PC-3 (cell line): ENCODE data around the gene NIN. TPM values are rescaled to one million over a fixed set of nuclear protein-coding genes. Genes with fewer than 3 reads are reported as not detected.

Experiments used
- ATAC-seq: fragments of 200-7000 bp; cut with Tn5 transposase; 2 replicates; pipeline ENCODE4 v1.9.1; 2020; ENCODE audit warnings: mild to moderate bottlenecking, moderate library complexity
- BruUV-seq: library from RNA; stranded (reverse); fragments of 400-500 nt; replicated peaks from 2 replicates; lab custom pipeline; 2021; lab: Mats Ljungman, UMichigan
- CTCF ChIA-PET: fragments of 300-600 bp; sonication (Branson Sonifier 250); formaldehyde crosslinking; loops from one replicate; lab custom pipeline; 2022; ENCODE audit warnings: antibody characterized with exemption; lab: Charles Lee
- POLR2A ChIA-PET: fragments of 300-600 bp; sonication (Branson Sonifier 250); formaldehyde crosslinking; loops from one replicate; lab custom pipeline; 2022; ENCODE audit warnings: antibody characterized with exemption; ENCODE audit not compliant: unreplicated experiment; lab: Charles Lee
- DNase-seq: peaks from one replicate; pipeline ENCODE4 v3.0.0-alpha.2; 2015
- H2AFZ ChIP-seq: fragments of 300-600 bp; sonication (generic); 2 replicates; pipeline ENCODE4 v1.6.0; 2016; ENCODE audit warnings: antibody characterized with exemption, low read length
- H3F3A ChIP-seq: fragments of 300-600 bp; sonication (generic); one replicate; pipeline ENCODE4 v1.6.0; 2017; ENCODE audit warnings: antibody characterized with exemption, low read length, control low read depth, mild to moderate bottlenecking; ENCODE audit not compliant: unreplicated experiment
- H3K27ac ChIP-seq: fragments of 300-600 bp; sonication (generic); 2 replicates; pipeline ENCODE4 v1.5.1; 2016; ENCODE audit warnings: mild to moderate bottlenecking, low read length
- H3K27me3 ChIP-seq: fragments of 300-600 bp; sonication (generic); 2 replicates; pipeline ENCODE4 v1.6.1; 2016; ENCODE audit warnings: low read length, mixed read lengths
- H3K36me3 ChIP-seq: fragments of 300-600 bp; sonication (generic); 2 replicates; pipeline ENCODE4 v1.6.1; 2016; ENCODE audit warnings: low read depth, mixed run types, low read length, mixed read lengths
- H3K4me1 ChIP-seq: fragments of 300-600 bp; sonication (generic); 2 replicates; pipeline ENCODE4 v1.5.1; 2016; ENCODE audit warnings: low read length; ENCODE audit not compliant: insufficient read depth
- H3K4me2 ChIP-seq: fragments of 300-600 bp; sonication (generic); 2 replicates; pipeline ENCODE4 v1.6.0; 2016; ENCODE audit warnings: low read length
- H3K4me3 ChIP-seq: fragments of 300-600 bp; sonication (generic); 2 replicates; pipeline ENCODE4 v1.5.1; 2016; ENCODE audit warnings: mild to moderate bottlenecking, low read length, mixed read lengths
- H3K79me2 ChIP-seq: fragments of 300-600 bp; sonication (generic); 2 replicates; pipeline ENCODE4 v1.6.1; 2017; ENCODE audit warnings: low read length, mixed read lengths
- H3K9ac ChIP-seq: fragments of 300-600 bp; sonication (generic); 2 replicates; pipeline ENCODE4 v1.6.0; 2016; ENCODE audit warnings: mild to moderate bottlenecking, low read length
- H3K9me2 ChIP-seq: fragments of 300-600 bp; sonication (generic); replicated peaks from 2 replicates; pipeline ENCODE4 v1.6.1; 2016; ENCODE audit warnings: mixed run types, low read length, mixed read lengths
- H3K9me3 ChIP-seq: fragments of 300-600 bp; sonication (generic); 2 replicates; pipeline ENCODE4 v1.6.1; 2016; ENCODE audit warnings: low read length, mixed read lengths
- H4K20me1 ChIP-seq: fragments of 300-600 bp; sonication (generic); 2 replicates; pipeline ENCODE4 v1.6.1; 2016; ENCODE audit warnings: low read length, mixed read lengths
- EZH2 ChIP-seq: fragments of 300-600 bp; sonication (generic); IDR thresholded peaks from one replicate; pipeline ENCODE4 v1.6.1; 2017; ENCODE audit warnings: antibody characterized with exemption, mild to moderate bottlenecking, low read length; ENCODE audit not compliant: unreplicated experiment
- EZH2phosphoT487 ChIP-seq: fragments of 300-600 bp; sonication (generic); IDR thresholded peaks from 2 replicates; pipeline ENCODE4 v1.6.1; 2018; ENCODE audit warnings: mild to moderate bottlenecking, antibody characterized with exemption, low read length, borderline replicate concordance
- intact Hi-C: fragments of 100-400 bp; cut with micrococcal nuclease; formaldehyde crosslinking; loops from 2 replicates; pipeline ENCODE4 v1.9.0; 2023
- total RNA-seq: library from RNA; depleted of rRNA; stranded (reverse); fragments of >200 nt; gene quantifications from 2 replicates; pipeline ENCODE4 v1.2.3, GENCODE V29; 2014
- TF ChIP-seq, protein P1 (sequence below): fragments of 300-600 bp; sonication (generic); conservative IDR thresholded peaks from 2 replicates; pipeline ENCODE4 v1.5.1; 2017; ENCODE audit warnings: antibody characterized with exemption, low read depth, mild to moderate bottlenecking, low read length

Gene NIN
- total RNA-seq, 1 experiment from 2014 or later, result 34.3 TPM

DNA sequence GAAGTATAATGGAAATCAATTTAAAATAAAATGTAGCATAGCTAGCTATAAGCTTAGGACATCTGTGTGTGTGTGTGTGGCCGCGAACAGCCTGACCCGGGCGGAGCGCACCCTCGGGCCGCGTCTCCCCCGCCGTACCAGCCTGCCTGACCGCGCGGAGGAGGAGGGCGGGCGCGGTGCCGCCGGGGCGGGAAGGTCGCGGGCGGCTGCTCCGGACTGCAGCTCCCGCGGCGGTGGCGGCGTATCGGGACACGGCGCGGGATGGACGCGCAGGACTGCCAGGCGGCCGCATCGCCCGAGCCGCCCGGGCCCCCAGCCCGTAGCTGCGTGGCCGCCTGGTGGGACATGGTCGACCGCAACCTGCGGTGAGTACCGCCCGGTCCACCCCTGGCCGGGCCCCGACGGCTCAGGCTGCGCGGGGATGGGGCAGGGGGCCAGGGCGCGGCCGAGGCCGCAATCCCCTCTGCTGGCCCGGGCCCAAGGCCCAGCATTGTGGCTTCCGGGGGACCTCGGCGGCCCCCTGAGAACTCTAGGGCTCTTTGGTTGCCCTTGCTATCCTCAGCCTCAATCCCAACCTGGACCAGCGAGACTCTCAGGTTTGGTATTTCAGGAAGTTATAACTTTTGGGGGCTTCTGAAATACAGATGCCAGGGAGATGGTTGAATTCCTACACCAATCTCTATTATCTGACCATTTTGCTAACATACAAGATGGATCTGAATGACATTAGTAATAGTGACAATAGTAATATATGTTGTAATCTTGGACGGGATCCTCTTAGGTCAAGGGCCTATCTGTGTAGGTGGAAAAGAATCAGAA, 41.2 kb upstream of the NIN start, which contains the start of gene ABHD12B:
TSS of gene ABHD12B (plus strand) at position 140 of the 819 bp plus-strand sequence. CDS start at position 262, 122 bp downstream.
- H3K79me2 ChIP-seq, result no peaks in the 10 kb centered on the region
- H3K27ac ChIP-seq, result no peak within 1 kb of the TSS
- intact Hi-C loops, result no loop called here
- ChIA-PET CTCF (interaction anchor here (0.9 kb wide), 1 partner anchor 11 kb away, joined by 4 read pairs; no protein-coding TSS in a partner anchor), POLR2A (no interaction called here)
- no peaks in the 10 kb centered on the region for H4K20me1 ChIP-seq
- DNase-seq (no peak), ATAC-seq (no peak)
- H3K36me3 ChIP-seq, result no peaks in the 10 kb centered on the region
- no peaks in the 10 kb centered on the region for H3K27me3 ChIP-seq
- no peak within 1 kb of the TSS for H2AFZ ChIP-seq
- no peak within 1 kb of the TSS for H3K4me3 ChIP-seq
- no peaks in the 10 kb centered on the region for H3K9me3 ChIP-seq
- H3F3A ChIP-seq, result no peaks in the 10 kb centered on the region
- no peak within 1 kb of the TSS for H3K9ac ChIP-seq
- no TSS peak for BruUV-seq
- peaks cover 8% of the 10 kb centered on the region for H3K4me1 ChIP-seq
- no peaks in the 10 kb centered on the region for H3K9me2 ChIP-seq
- TF ChIP-seq, protein P1, sequence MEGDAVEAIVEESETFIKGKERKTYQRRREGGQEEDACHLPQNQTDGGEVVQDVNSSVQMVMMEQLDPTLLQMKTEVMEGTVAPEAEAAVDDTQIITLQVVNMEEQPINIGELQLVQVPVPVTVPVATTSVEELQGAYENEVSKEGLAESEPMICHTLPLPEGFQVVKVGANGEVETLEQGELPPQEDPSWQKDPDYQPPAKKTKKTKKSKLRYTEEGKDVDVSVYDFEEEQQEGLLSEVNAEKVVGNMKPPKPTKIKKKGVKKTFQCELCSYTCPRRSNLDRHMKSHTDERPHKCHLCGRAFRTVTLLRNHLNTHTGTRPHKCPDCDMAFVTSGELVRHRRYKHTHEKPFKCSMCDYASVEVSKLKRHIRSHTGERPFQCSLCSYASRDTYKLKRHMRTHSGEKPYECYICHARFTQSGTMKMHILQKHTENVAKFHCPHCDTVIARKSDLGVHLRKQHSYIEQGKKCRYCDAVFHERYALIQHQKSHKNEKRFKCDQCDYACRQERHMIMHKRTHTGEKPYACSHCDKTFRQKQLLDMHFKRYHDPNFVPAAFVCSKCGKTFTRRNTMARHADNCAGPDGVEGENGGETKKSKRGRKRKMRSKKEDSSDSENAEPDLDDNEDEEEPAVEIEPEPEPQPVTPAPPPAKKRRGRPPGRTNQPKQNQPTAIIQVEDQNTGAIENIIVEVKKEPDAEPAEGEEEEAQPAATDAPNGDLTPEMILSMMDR, result no peak
- TF ChIP-seq EZH2 (no peak), EZH2phosphoT487 (no peak)
- no peak within 1 kb of the TSS for H3K4me2 ChIP-seq

GRCh38 chr14:50871228-50871627, 40.3 kb upstream of the NIN start:
- Histone ChIP-seq H3K36me3 (no peaks in the 10 kb centered on the region), H3K79me2 (no peaks in the 10 kb centered on the region), H3K9me2 (no peaks in the 10 kb centered on the region), H3K27me3 (no peaks in the 10 kb centered on the region), H2AFZ (no peak overlapping the region), H3K4me2 (no peak overlapping the region), H4K20me1 (no peaks in the 10 kb centered on the region), H3K4me1 (peaks cover 8% of the 10 kb centered on the region), H3K4me3 (no peak overlapping the region), H3K27ac (no peak overlapping the region), H3K9ac (no peak overlapping the region), H3F3A (no peaks in the 10 kb centered on the region), H3K9me3 (no peaks in the 10 kb centered on the region)
- TF ChIP-seq EZH2phosphoT487 (no peak), EZH2 (no peak)
- TF ChIP-seq, protein P1, result no peak
- BruUV-seq, result no TSS peak
- ATAC-seq (no peak), DNase-seq (no peak)
- intact Hi-C loops, result no loop called here
- CTCF ChIA-PET, result interaction anchor here (0.9 kb wide), 1 partner anchor 11 kb away, joined by 4 read pairs; no protein-coding TSS in a partner anchor
- POLR2A ChIA-PET, result interaction anchor here (0.6 kb wide), 1 partner anchor 217 kb away, joined by 10 read pairs; no protein-coding TSS in a partner anchor
